Pancreas (tissue), 10 donors: ENCODE results near the gene MLH1. TPM values are rescaled to one million over a fixed set of nuclear protein-coding genes. Genes with fewer than 3 reads are reported as not detected.

Source experiments
- ATAC-seq, 4 donors: fragments of 200-7000 bp; cut with Tn5 transposase; one replicate each; pipeline versions ENCODE4 v1.8.0 to v1.9.1; 2020; ENCODE audit warnings: mild to moderate bottlenecking in 4 of 4, moderate library complexity in 4 of 4
- DNase-seq, 6 donors: peaks; one replicate each; pipeline ENCODE4 v3.0.0-alpha.2; 2020
- FAIRE-seq: peaks from 2 replicates; lab custom pipeline; 2012; peaks lifted over from hg19 to GRCh38; lab: Jason Lieb, UNC
- H3K27ac ChIP-seq, 4 donors: fragments of 200-600 bp; sonication (generic); 1 replicate in 3 of 4; 2 replicates in 1 of 4; pipeline versions ENCODE4 v1.5.0 to v1.8.0; 2020
- H3K27me3 ChIP-seq, 4 donors: fragments of 200-600 bp; one replicate each; pipeline ENCODE4 v1.8.0; 2021
- H3K36me3 ChIP-seq, 3 donors: fragments of 200-600 bp; sonication (generic) in 1 of 3; one replicate each; pipeline versions ENCODE4 v1.5.0 to v1.8.0; 2020 to 2021
- H3K4me1 ChIP-seq, 3 donors: fragments of 200-600 bp; one replicate each; pipeline ENCODE4 v1.8.0; 2021
- H3K4me3 ChIP-seq, 4 donors: fragments of 200-600 bp; sonication (generic) in 2 of 4; one replicate each; pipeline versions ENCODE4 v1.5.0 to v1.8.0; 2020 to 2021
- H3K9me3 ChIP-seq, 4 donors: fragments of 200-600 bp; one replicate each; pipeline ENCODE4 v1.8.0; 2021
- WGBS, 2 donors: extraction: QIAGEN DNeasy Blood & Tissue Kit; methylation state at CpG; one replicate each; pipeline ENCODE4 v1.1.7; 2013; 5-methylcytosine and 5-hydroxymethylcytosine counted together
- intact Hi-C, 3 donors: fragments of 100-400 bp; cut with DNase I; formaldehyde crosslinking; loops; one replicate each; pipeline versions ENCODE4 v1.11.1 to v1.14.2; 2022
- polyA plus RNA-seq, 2 donors: library from polyadenylated mRNA; stranded (reverse); fragments of 200-250 nt; gene quantifications; one replicate each; pipeline ENCODE4 v1.2.3, GENCODE V29; 2013
- total RNA-seq, 6 donors: library from RNA; stranded (reverse); fragmentation: NEBNext Ultra II Directional in 4 of 6; extraction: Animal tissue kit (Norgen Biotek cat#: 25700) in 4 of 6; gene quantifications; one replicate each; pipeline versions ENCODE4 v1.2.1 to v1.2.4, GENCODE V29; 2021 to 2023
- TF ChIP-seq, protein P1 (sequence below), 4 donors: fragments of 200-600 bp; sonication (generic) in 3 of 4; IDR thresholded peaks; one replicate each; pipeline versions ENCODE4 v1.5.0 to v1.8.0; 2021; ENCODE audit warnings: antibody characterized with exemption in 4 of 4
- donor health status: healthy with polysubstance abuse.
- donor health status: DM: no; HTN: no; CAD: no; lungs with moderate emphysema.
- donor health status: DM: no; HTN: no; CAD: no.
- donor health status: control.
- donor health status: control.
- donor health status: Bipolar disorder and iron deficiency.
- donor health status: DM: yes; HTN: yes; CAD: no.
- donor health status: DM: no; HTN: no; CAD: no.
- donor health status: DM: no; HTN: no; CAD: no.
- donor health status: DM: yes; HTN: yes; CAD: no.

MLH1 gene
- total and polyA plus RNA-seq, 8 donors = 7.9 to 16.4 (median 13.3) TPM

DNA sequence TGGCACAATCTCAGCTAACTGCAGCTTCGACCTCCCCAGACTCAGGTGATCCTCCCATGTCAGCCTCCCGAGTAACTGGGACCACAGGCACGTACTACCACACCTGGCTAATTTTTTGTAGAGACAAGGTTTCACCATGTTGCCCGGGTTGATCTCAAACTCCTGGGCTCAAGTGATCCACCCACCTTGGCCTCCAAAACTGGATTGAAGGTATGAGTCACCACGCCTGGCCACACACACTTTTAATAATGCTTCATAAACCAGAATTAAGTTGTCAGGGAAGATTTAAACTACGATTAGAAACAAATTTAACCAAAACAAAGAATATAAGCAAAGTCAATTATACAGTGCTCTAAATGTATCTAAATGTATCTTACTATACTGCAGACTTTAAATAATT lies 93.6 kb downstream of the MLH1 start:
- FAIRE-seq (no peak), DNase-seq (no peak), ATAC-seq (no peak)
- no peaks in the 10 kb centered on the region for H3K4me1 ChIP-seq
- WGBS, 2 donors = 96 to 97% methylated on average over 6 of the region's 6 CpGs
- no peak overlapping the region for H3K27ac ChIP-seq
- intact Hi-C loops = no loop called here
- no peaks in the 10 kb centered on the region for H3K9me3 ChIP-seq
- H3K36me3 ChIP-seq = peaks cover 0 to 5% (median 0%) of the 10 kb centered on the region in 3 donors
- TF ChIP-seq, protein P1, sequence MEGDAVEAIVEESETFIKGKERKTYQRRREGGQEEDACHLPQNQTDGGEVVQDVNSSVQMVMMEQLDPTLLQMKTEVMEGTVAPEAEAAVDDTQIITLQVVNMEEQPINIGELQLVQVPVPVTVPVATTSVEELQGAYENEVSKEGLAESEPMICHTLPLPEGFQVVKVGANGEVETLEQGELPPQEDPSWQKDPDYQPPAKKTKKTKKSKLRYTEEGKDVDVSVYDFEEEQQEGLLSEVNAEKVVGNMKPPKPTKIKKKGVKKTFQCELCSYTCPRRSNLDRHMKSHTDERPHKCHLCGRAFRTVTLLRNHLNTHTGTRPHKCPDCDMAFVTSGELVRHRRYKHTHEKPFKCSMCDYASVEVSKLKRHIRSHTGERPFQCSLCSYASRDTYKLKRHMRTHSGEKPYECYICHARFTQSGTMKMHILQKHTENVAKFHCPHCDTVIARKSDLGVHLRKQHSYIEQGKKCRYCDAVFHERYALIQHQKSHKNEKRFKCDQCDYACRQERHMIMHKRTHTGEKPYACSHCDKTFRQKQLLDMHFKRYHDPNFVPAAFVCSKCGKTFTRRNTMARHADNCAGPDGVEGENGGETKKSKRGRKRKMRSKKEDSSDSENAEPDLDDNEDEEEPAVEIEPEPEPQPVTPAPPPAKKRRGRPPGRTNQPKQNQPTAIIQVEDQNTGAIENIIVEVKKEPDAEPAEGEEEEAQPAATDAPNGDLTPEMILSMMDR (IDR thresholded peaks at IDR 0.05) = no peak
- no peaks in the 10 kb centered on the region for H3K27me3 ChIP-seq
- H3K4me3 ChIP-seq = no peak overlapping the region

GRCh38 chr3:37087870-37088269 lies 94.6 kb downstream of the MLH1 start:
- TF ChIP-seq, protein P1 (IDR thresholded peaks at IDR 0.05) = no peak

GRCh38 chr3:37092484-37092883 lies 99.2 kb downstream of the MLH1 start:
- H3K27me3 ChIP-seq = no peaks in the 10 kb centered on the region
- DNase-seq = no peak
- intact Hi-C loops = no loop called here
- no peak for FAIRE-seq
- TF ChIP-seq, protein P1 (IDR thresholded peaks at IDR 0.05) = no peak
- 96 to 99% methylated on average over 3 of the region's 3 CpGs for WGBS, 2 donors
- peaks cover 0 to 5% (median 0%) of the 10 kb centered on the region in 3 donors for H3K36me3 ChIP-seq
- no peak overlapping the region for H3K27ac ChIP-seq
- H3K4me3 ChIP-seq = no peak overlapping the region
- H3K9me3 ChIP-seq = no peaks in the 10 kb centered on the region
- peaks cover 0 to 11% (median 3%) of the 10 kb centered on the region in 3 donors for H3K4me1 ChIP-seq
- no peak for ATAC-seq

More at GRCh38 chr3:37087870-37088269, 94.6 kb downstream of the MLH1 start:
- ATAC-seq (no peak), FAIRE-seq (no peak), DNase-seq (no peak)
- Histone ChIP-seq H3K4me1 (no peaks in the 10 kb centered on the region), H3K4me3 (no peak overlapping the region), H3K27me3 (no peaks in the 10 kb centered on the region), H3K9me3 (no peaks in the 10 kb centered on the region), H3K27ac (no peak overlapping the region), H3K36me3 (peaks cover 0 to 5% (median 0%) of the 10 kb centered on the region in 3 donors)
- WGBS, 2 donors = 96 to 98% methylated on average over 2 of the region's 2 CpGs
- intact Hi-C loops = no loop called here

DNA sequence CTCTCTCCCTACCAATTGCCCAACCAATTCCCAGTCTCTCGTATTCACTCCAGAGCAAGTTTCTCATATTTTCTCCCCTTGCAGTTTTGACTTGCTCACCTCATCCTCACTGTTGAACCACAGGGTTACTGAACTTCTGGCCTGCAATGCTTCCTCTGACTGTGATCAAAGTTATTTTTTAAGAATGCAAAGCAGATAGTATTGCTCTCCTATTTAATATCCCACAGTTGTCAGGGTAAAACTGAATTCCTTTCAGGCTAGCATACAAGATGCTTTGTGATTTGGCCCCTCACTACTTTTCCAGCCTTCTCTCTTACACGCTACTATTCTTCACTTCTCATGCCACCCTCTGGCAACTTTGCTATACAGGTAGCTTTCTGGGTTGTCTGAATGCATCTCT lies 100.2 kb downstream of the MLH1 start:
- H3K27me3 ChIP-seq = no peaks in the 10 kb centered on the region
- intact Hi-C loops = no loop called here
- no peak overlapping the region for H3K27ac ChIP-seq
- H3K4me1 ChIP-seq = peaks cover 0 to 11% (median 8%) of the 10 kb centered on the region in 3 donors
- no peaks in the 10 kb centered on the region for H3K9me3 ChIP-seq
- no peak for ATAC-seq
- no peak overlapping the region for H3K4me3 ChIP-seq
- H3K36me3 ChIP-seq = peaks cover 0 to 5% (median 0%) of the 10 kb centered on the region in 3 donors
- no peak for FAIRE-seq
- 96 to 100% methylated on average over 2 of the region's 2 CpGs for WGBS, 2 donors
- DNase-seq = no peak
- TF ChIP-seq, protein P1 (IDR thresholded peaks at IDR 0.05) = no peak

DNA sequence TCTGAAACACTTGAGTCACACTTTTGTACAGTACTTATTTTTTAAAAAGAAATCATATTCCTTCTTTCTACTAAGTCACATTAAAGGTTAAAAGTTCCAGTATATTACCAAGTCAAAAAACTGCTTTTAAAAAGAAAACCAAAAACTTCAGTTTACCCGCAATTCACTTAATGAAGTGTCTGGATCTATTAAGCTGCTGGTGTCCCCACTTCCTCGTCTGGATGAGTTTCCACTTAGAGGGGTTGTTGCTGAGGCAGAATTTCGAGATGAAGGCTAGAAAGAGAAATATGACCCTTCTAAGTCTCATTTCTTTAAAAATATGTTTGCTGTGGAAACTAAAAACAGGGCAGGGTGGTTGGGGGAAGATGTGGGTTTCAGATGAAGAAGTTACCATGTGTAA lies 101.3 kb downstream of the MLH1 start:
- Histone ChIP-seq H3K4me3 (no peak overlapping the region), H3K9me3 (no peaks in the 10 kb centered on the region), H3K36me3 (peaks cover 0 to 3% (median 0%) of the 10 kb centered on the region in 3 donors), H3K27me3 (no peaks in the 10 kb centered on the region), H3K27ac (no peak overlapping the region), H3K4me1 (peaks cover 0 to 11% (median 8%) of the 10 kb centered on the region in 3 donors)
- 84 to 87% methylated on average over 3 of the region's 3 CpGs for WGBS, 2 donors
- TF ChIP-seq, protein P1 (IDR thresholded peaks at IDR 0.05) = no peak
- no peak for FAIRE-seq
- no peak for DNase-seq
- intact Hi-C loops = no loop called here
- no peak for ATAC-seq
